HL-60 (cell line): ENCODE results near the gene CCDC146.
A peak's percentile ranks its signal among the peaks of the same experiment; 100 is the strongest.
"Not testable (repeated sequence)": the region's sequence is repeated elsewhere in the genome, so short reads cannot be mapped to it uniquely, and the experiment has no call there.

Experiments used
- DNase-seq, 2 experiments: peaks; one replicate each; pipeline ENCODE4 v3.0.0-alpha.2; 2010 to 2020; ENCODE audit warnings: low read depth in 1 of 2, low spot score in 1 of 2
- H3K27ac ChIP-seq: fragments of 250-450 bp; sonication (Bioruptor Pico); replicated peaks from 2 replicates; pipeline ENCODE4 v1.5.1; 2020; ENCODE audit warnings: mild to moderate bottlenecking, moderate library complexity
- H3K27me3 ChIP-seq: fragments of 250-450 bp; sonication (Bioruptor Pico); 2 replicates; pipeline ENCODE4 v1.5.1; 2021; ENCODE audit warnings: mild to moderate bottlenecking, moderate library complexity; ENCODE audit not compliant: insufficient read depth, poor library complexity, severe bottlenecking
- H3K4me3 ChIP-seq: replicated peaks from 2 replicates; pipeline ENCODE4 v1.5.1; 2011; ENCODE audit warnings: mild to moderate bottlenecking, control low read depth, low read length; ENCODE audit not compliant: insufficient read depth
- CTCF ChIP-seq: IDR thresholded peaks from one replicate; pipeline ENCODE4 v1.5.1; 2011; ENCODE audit warnings: low read length, control low read depth, inconsistent platforms; ENCODE audit not compliant: insufficient read depth
- GABPA ChIP-seq: IDR thresholded peaks from 2 replicates; pipeline ENCODE4 v1.6.1; 2012; ENCODE audit warnings: low read depth
- POLR2AphosphoS5 ChIP-seq: IDR thresholded peaks from 2 replicates; pipeline ENCODE4 v1.6.1; 2012; ENCODE audit warnings: low read depth
- REST ChIP-seq: IDR thresholded peaks from 2 replicates; pipeline ENCODE4 v1.6.1; 2012; ENCODE audit warnings: low read depth; ENCODE audit not compliant: insufficient replicate concordance
- SPI1 ChIP-seq: IDR thresholded peaks from 2 replicates; pipeline ENCODE4 v1.6.1; 2012; ENCODE audit warnings: low read depth, mild to moderate bottlenecking, borderline replicate concordance

The CCDC146 gene

GRCh38 chr7:77157446-77157845 lies 35.0 kb downstream of the CCDC146 start:
- DNase-seq, result peak; percentile 49 to 69
- no peaks in the 10 kb centered on the region for H3K27me3 ChIP-seq
- peak overlapping the region; percentile 33; the same call in 1 of the 2 replicates for H3K27ac ChIP-seq
- TF ChIP-seq POLR2AphosphoS5 (no peak), SPI1 (peak; percentile 81)
- H3K4me3 ChIP-seq, result no peak overlapping the region

- H3K27ac ChIP-seq, H3K4me3 ChIP-seq, DNase-seq, H3K27me3 ChIP-seq: not testable (repeated sequence)
Measured at GRCh38 chr7:77171073-77171472, 48.7 kb downstream of the CCDC146 start.

- not testable (repeated sequence) for H3K4me3 ChIP-seq, DNase-seq, H3K27ac ChIP-seq, H3K27me3 ChIP-seq
Measured at GRCh38 chr7:77172437-77173172, 50.2 kb downstream of the CCDC146 start.

- not testable (repeated sequence) for H3K4me3 ChIP-seq, H3K27ac ChIP-seq, DNase-seq, H3K27me3 ChIP-seq
Measured at GRCh38 chr7:77174418-77174817, 52.0 kb downstream of the CCDC146 start.

GRCh38 chr7:77175274-77175800 lies 52.9 kb downstream of the CCDC146 start:
- not testable (repeated sequence) for H3K27ac ChIP-seq, DNase-seq, H3K27me3 ChIP-seq, H3K4me3 ChIP-seq

GRCh38 chr7:77177321-77177904 lies 55.0 kb downstream of the CCDC146 start:
- not testable (repeated sequence) for H3K27me3 ChIP-seq, H3K4me3 ChIP-seq, H3K27ac ChIP-seq, DNase-seq

- not testable (repeated sequence) for H3K4me3 ChIP-seq, H3K27me3 ChIP-seq, H3K27ac ChIP-seq, DNase-seq
Measured at GRCh38 chr7:77178024-77178423, 55.6 kb downstream of the CCDC146 start.

GRCh38 chr7:77181015-77181595 lies 58.7 kb downstream of the CCDC146 start:
- H3K4me3 ChIP-seq, result no peak overlapping the region
- DNase-seq, result no peak
- H3K27ac ChIP-seq, result no peak overlapping the region
- H3K27me3 ChIP-seq, result no peaks in the 10 kb centered on the region
- TF ChIP-seq GABPA (no peak), POLR2AphosphoS5 (no peak), REST (no peak), CTCF (no peak), SPI1 (no peak)
